HG02885 (cell line): Measurements from ENCODE around the gene DIDO1.

Experiments used
- ATAC-seq: cut with Tn5 transposase; IDR thresholded peaks from one replicate; pipeline ENCODE4 v1.9.1; 2021; ENCODE audit warnings: mild to moderate bottlenecking; ENCODE audit not compliant: unreplicated experiment, poor library complexity

DIDO1 gene

GRCh38 chr20:62951896-62952372 lies 25.6 kb upstream of the DIDO1 start:
- ATAC-seq = no peak

DNA sequence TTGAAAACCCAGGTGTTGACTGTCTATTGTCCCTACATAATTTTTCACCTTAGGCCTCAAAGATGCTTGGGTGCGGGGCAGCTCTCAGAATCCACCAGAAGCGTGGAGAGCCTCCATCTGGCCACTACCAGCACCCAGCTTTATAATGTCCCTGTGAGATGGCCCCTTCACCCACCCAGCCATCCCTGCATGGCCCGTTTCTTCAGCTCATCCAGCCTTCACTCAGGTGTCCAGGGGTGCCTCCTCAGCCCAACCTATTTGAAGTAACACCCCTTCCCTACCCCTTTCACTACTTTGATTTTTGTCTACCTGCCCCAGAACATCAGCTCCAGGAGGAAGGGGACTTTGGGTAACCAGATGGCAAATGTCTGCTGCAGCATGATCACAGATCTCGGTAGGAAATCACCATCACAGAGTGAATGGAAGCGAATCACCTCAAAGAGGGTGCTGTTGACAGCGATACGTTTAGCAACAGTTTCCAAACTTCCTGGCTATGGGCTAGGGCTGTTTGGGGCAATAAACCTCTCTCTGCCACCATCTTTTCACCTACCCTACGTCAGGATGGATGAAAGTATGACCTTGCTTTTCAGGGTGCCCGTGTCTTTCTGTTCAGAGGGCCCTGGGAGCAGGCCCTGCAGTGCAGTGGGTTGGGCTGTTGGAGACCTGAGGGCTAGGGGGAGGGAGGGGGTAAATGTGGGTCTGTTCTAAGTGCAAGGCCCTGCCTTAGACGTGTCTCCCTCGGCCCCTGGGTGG lies 25.0 kb upstream of the DIDO1 start:
- no peak for ATAC-seq

DNA sequence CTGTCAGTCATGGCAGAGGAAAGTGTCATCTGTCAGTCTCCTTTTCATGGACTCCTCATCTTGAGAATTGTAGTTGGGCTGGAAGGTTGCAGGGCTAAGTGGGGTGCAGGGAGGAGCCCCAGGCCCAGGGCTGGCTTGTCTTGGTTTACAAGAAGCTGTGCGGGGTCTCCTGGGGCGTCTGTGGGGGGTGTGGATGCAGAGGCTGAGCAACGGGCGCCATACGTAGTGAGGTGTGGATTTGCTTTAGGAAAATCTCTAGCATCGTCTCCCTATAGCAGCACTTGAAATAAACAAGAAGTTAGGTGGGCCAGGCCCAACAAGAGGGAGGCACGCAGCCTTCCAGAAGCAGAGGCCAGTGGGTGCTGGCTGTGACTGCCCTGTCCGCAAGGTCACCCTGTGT lies 24.4 kb upstream of the DIDO1 start:
- no peak for ATAC-seq

DNA sequence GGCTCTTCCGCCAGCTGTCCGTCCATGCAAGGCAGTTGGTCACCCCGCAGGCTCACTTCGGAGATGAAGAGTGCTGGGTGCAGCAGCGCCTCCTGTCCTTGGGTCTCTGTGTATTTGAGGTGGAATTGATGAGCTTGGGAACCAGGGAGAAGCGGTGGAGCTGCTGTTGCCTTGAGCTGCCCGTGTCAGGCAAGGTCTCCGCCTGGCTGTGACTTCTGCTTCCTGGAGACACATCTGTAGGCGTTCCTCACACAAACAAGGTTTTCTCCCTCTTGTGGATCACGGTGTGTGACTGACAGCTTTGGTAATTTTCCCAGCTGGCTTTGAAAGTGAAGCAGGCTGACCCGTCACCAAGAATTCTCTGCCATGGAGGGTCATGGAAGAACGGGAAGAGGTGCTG lies 23.7 kb upstream of the DIDO1 start:
- ATAC-seq = no peak

DNA sequence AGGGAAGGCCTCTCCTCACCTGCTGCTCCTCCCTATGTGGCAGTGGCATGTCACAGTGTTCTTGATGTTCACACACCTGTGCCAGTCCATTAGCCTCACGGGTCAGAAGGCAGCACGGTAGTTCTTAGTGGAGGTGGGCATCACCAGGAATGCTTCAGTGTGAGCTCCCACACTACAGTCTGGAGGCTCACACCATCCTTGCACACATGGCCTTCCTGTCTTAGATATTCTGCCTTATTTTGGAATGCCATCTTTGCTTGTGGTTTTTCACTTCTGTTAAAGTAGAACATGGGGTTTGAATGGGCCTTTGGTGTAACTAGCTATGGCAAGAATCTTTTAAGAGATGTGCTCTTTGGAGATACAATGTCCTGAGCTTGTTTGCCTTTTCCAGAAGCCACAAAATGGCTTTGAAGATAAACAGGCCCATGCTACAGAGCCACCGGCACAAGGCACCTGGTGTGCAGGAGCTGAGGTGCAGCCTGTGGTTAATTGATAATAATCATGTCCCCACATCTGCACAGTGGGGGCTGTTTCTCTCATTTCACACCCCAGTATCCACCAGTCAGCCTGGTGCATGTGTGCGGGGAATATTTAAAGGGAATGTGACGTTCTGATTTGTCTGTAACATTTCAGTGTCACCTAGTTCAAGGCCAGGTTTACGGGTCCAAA lies 23.0 kb upstream of the DIDO1 start:
- no peak for ATAC-seq

DNA sequence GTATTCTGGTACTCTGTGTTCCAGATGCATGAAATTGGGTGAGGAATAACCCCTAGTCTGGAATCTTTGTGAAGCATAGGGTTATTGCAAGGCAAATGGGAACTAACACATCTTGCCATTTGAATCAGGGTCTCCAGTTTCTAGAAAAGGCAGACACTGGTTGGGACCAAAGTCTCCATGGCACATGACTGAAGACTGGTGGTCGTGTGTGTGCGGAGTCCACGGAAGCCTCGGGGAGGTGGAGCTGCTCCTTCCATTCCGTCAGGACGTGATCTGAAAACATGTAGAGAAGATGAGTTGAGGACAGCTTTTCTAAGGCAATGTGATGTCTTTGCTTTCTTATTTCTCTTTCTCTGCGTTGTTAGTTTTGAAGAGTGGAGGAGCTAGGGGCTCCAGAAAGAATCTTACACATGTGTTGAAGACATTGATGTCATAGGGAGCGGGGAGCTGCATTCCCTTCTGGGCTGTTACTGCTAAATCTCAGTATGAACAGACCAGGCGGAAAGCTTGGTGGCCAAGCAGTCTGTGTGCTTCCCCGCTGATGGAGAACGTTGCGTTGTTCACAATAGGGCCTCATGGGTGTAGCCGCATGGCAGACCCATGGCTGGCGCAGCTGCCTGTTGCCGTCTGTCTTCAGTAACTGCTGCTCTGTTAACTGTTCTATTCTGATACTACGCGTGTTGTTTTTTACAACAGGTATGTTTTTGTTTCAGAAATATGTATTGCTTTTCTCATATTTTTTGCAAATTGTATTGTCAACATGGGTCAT lies 21.4 kb upstream of the DIDO1 start:
- no peak for ATAC-seq

- ATAC-seq = no peak
These were observed 20.6 kb upstream of the DIDO1 start for GRCh38 chr20:62946918-62947317.

- ATAC-seq = no peak
These were observed 19.6 kb upstream of the DIDO1 start for GRCh38 chr20:62945771-62946339.

- ATAC-seq = no peak
These were observed 18.4 kb upstream of the DIDO1 start for GRCh38 chr20:62944746-62945145.

GRCh38 chr20:62944184-62944583 lies 17.9 kb upstream of the DIDO1 start:
- ATAC-seq = no peak

DNA sequence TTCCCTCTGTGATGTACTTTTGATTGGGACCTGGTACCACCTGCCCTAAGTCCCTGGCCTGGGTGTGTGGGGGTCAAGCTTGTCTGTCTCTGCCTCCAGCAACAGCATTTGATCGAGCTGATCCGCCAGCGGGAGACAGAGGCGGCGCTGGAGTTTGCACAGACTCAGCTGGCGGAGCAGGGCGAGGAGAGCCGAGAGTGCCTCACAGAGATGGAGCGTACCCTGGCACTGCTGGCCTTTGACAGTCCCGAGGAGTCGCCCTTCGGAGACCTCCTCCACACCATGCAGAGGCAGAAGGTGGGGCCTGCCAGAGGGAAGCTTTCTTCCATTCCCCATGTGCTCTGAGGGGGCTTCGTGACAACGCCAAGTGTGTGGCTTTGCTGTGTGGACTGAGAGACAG lies 17.1 kb upstream of the DIDO1 start:
- no peak for ATAC-seq

GRCh38 chr20:62942456-62942855 lies 16.2 kb upstream of the DIDO1 start:
- ATAC-seq = no peak

- ATAC-seq = no peak
These were observed 15.5 kb upstream of the DIDO1 start for GRCh38 chr20:62941792-62942191.

GRCh38 chr20:62940875-62941274 lies 14.6 kb upstream of the DIDO1 start:
- no peak for ATAC-seq

DNA sequence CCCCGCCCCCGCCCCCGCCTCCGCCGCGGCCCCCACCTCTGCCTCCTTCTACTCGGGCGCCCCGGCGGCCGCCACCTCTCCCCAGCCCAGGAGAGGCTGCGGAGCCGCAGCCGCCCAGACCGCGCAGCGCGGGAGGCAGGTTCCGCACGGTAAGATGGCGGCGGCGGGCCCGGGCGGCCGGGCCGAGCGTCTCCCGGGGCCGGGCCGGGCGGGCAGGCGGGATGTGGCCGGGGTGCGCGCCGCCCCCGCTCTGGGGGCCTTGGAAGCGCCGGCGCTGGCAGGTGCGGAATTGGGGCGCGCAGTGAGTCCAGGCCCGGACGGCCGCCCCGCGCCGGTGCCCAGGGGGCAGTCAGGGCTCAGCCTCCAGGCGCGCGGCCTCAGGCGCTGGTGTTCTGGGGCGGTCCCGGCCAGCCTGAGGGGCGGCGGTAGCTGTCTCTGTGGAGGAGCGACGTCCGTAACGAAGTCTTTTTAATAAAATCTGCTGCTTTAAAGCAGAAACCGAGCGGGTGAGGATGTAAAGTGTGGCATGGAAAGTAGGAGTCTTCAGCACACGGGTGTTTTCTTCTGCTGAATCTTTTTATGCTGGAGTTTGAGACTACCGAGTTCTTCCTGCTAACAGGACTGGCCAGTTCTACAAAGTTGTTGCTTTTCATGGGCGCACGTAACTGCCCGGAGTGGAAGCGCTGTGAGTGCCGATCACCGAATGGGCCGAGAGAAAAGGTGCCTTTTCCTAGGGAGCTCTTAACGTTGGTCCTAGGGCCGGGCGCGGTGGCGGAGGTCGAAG lies 12.0 kb upstream of the DIDO1 start, which contains the start of gene GID8:
TSS of gene GID8 (plus strand) at position 43 of the 784 bp plus-strand sequence. CDS start 3,356 bp downstream, outside the sequence.
- ATAC-seq = peak; percentile 49

DNA sequence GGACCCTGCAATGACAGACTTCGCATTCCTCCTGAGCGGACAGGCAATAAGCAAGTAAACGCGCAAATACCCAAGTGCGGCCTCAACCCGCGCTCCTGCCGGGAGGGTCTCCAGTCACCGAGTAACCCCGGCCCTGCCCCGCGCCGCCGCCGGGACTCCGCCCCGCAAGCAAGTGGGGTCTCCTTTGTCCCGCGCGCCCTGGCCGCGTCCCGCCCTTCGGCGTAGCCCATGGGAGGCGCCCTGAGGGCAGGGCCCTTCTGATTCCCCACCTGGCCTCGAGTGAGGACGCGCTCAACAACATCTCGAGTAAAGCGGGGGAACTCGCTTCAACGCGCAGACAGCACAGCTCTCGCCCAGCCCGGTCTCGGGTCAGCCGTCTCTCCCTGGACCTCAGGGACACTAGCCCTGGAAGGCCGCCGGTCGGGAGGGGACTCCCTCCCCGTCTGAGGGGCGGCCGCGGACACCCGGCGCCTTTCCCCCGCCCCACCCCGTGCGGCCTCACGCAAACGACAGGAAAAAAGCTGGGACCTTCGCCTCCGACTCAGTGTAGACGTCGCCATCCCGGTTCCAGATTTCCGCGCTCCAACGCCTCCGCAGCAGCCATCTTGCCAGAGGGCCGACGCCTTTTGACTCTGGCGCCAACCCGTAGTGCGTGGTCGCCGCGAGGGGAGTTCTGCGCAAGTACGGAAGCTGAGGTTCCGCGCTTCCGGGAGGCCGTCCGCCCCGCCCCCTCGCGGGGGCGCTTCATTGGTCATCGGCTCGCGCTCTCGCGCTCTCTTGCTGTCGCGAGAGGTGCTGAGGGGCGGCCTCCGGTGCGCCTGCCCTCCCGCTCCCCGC lies 11.2 kb upstream of the DIDO1 start:
- ATAC-seq = peak; percentile 83

GRCh38 chr20:62935968-62936585 lies 9.8 kb upstream of the DIDO1 start:
- no peak for ATAC-seq

DNA sequence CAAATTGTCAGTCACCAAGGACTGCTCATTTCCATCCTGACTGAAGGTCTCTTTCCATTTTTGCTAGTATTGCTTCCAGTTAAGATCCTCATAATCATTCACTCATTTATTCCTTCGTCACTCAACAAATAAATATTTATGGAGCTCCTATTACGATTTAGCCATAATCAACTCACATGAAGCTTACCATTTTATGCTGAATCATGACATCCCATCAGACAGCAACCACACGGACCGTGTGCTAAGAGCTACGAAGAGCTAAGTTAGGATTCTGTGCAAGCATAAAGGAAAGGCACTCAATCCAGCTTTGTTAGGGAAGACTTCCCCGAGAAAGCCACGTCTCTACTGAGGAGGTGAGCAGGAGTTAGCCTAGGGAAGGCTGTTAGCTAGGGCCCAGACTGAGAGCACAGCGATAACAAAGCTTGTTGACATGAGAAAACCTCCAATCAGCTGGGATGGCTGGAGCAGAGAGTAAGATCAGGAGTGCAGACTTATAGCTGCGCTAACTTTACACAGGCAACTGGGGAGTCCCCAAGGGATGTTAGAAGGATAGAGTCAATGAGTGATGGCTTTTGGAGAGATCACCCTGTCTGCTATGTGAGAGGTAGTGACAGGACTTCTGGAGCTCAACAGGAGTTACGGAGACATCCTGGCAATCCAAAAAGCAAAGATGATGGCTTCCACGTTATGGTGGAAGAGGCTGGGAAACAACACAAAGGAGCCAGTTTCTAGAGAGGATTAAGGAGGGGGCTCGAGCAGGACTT lies 9.1 kb upstream of the DIDO1 start:
- no peak for ATAC-seq
